ENCODE measurements around the gene TMEM151B.

DNA sequence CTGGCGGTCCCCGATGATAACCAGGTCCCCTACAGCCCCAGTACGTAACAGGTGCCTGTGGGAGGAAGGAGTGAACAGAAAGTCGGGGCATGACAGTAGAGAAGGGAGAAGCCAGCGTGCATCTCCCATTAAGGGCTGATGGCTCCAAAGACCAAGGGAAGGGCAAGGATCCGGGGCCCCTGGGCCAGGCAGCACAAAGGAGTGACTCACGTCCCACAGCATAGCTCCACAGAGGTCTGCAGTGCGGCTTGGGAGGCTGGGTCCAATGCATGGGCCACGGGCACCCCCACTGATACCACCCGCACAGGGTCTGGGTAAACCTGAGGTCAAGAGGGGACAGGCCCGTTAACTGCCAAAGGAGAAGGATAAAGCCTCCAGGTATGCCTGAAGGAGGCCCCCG is 32.6 kb downstream of the TMEM151B start:
- TF ChIP-seq CTCF (IDR thresholded peaks at IDR 0.05), result no peak
- TF ChIP-seq RFX5 (IDR thresholded peaks at IDR 0.05; ENCODE audit: low read length), result no peak
- TF ChIP-seq CHD2 (IDR thresholded peaks at IDR 0.05; ENCODE audit: low read length, partially characterized antibody), result no peak
- no peak for TF ChIP-seq REST (IDR thresholded peaks at IDR 0.05; ENCODE audit: low read depth, low read length)
- no peak for TF ChIP-seq SMC3 (IDR thresholded peaks at IDR 0.05; ENCODE audit: low read depth, low read length)
- no peak for TF ChIP-seq POLR2AphosphoS5 (IDR thresholded peaks at IDR 0.05; ENCODE audit: low read depth, low read length)
- no peak for TF ChIP-seq EP300 (IDR thresholded peaks at IDR 0.05; ENCODE audit: borderline replicate concordance in 1 of 2, low read depth in 1 of 2, low read length in 1 of 2)
- TF ChIP-seq, protein P1, sequence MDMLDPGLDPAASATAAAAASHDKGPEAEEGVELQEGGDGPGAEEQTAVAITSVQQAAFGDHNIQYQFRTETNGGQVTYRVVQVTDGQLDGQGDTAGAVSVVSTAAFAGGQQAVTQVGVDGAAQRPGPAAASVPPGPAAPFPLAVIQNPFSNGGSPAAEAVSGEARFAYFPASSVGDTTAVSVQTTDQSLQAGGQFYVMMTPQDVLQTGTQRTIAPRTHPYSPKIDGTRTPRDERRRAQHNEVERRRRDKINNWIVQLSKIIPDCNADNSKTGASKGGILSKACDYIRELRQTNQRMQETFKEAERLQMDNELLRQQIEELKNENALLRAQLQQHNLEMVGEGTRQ (IDR thresholded peaks at IDR 0.05; ENCODE audit: borderline replicate concordance, low read depth, low read length), result no peak
- TF ChIP-seq GATA2 (CRISPR knock-in tag; IDR thresholded peaks at IDR 0.05), result no peak
- no peak for TF ChIP-seq GABPA (IDR thresholded peaks at IDR 0.05; ENCODE audit: low read depth)
- TF ChIP-seq JUND (IDR thresholded peaks at IDR 0.05), result no peak
